IPS DF 4.7 (cell line): ENCODE data around the gene CCDC30.
"Not testable (repeated sequence)": the region's sequence is repeated elsewhere in the genome, so short reads cannot be mapped to it uniquely, and the experiment has no call there.

Experiments
- DNase-seq: peaks from one replicate; pipeline ENCODE4 v3.0.0-alpha.2; 2013; ENCODE audit warnings: low spot score; ENCODE audit errors: extremely low read depth

Gene CCDC30

DNA sequence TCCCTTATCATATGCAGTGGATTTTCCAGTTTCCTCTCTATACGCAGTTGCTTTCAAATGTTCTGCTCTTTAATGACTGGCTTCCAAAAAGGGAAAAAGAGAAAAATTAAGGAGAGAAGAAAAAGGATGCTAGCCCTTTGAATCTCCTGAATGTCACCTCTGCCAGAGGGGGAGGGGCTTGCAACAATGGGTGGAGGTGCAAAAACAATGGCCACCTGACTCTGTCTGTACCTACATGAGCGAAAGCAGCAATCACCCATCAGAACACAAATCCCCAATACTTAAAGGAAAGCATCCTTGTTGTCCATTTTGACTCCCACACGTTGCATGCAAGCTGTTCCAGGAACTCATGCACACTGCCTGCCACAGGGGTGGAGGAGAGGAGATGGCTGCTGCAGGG is 61.2 kb downstream of the CCDC30 start:
- no peak for DNase-seq

DNA sequence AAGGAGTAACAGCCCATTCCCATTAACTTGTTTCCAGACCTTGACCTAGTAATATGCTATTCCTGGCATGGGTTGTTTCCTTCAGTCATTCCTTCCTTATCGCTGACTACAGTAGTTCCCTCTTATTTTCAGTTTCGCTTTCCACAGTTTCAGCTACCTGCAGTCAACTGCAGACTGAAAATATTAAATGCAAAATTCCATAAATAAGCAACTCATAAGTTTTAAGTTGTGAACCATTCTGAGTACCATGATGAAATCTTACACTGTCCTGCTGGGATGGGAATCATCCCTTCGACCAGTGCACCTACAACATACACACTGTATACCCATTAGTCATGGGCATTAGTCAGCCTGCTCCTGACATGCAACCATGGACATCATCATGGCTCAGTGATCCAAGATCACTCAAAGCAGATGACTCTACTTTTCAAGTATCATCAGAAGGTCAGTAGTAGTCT is 66.7 kb downstream of the CCDC30 start:
- DNase-seq = no peak

DNA sequence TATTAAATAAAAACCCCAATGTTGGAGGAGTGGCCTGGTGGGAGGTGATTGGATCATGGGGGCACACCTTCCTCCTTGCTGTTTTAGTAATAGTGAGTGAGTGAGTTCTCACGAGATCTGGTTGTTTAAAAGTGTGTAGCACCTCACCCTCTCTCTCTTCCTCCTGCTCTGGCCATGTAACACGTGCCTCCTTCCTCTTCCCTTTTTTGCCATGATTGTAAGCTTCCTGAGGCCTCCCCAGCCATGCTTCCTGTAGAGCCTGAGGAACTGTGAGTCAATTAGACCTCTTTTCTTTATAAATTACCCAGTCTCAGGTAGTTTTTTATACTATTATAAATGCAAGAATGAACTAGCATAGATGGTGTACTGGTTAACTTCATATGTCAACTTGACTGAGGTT is 68.0 kb downstream of the CCDC30 start:
- DNase-seq = no peak

DNA sequence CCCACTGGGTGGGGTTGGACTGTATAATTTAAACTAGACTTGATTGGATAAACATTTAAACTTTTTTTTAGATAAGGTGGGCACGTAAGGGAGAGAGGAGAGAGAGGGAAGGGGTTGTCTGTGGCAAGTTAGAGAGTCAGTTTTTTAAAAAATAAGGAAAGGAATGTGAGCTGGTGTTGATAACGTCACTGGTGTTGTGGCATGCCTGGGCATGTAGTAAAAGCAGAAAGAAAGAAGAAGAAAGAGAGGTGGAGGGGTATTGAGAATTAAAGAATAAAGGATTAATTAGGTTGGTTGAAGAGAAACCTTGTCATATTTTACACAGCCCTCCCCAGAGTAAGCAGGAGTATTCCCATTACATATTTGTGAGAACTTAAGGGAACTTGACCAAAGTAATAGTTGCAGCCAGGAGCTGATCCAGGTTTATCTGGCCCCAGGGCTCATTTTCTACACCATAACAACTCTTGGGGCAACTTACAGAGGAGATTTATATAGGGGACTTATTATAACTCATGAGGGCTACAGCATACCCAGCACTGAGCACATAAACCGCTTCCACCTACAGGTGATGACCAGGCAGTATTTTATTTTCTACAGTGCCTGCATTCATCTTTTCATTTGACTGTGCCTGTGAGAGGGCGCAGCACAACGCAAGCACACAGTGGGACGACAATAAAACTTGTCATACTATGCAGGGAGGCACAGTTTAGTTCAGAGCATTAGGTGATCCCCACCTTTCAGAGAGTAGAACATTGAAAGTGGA is 70.2 kb downstream of the CCDC30 start:
- no peak for DNase-seq

DNA sequence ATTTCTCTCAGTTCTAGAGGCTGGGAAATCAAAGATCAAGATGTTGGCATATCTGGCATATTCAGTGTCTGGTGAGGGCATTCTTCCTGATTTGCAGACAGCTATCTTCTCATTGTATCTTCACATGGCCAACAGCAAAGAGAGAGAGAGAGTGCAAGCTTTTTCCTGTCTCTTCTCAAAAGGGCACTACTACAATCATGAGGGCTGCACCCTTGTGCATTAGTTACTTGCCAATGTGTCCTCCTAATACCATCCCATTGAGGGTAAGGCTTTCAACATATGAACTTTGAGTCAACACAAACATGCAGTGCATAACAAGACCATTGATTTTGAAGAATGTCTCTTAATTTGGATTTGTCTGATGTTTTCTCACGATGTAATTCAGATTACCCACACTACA is 78.0 kb downstream of the CCDC30 start:
- DNase-seq = no peak

DNA sequence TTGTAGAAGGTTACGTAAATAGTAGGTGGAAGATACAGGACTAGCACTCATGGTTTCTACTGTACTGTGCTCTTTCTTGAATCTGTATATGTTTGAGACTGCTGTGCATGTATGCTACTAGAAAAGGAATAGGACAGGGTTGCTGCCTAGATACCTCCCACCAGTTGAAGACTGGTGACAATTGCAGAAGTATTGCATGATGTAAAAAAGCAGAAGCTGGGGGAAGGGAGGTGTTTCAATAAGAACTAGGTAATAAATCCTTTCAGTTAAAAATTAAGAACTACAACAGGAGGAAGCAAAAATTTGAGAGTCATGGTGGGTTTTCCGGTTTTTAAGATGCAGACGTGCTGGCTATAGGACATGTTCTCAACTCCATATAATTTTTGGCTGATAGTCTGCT is 88.1 kb downstream of the CCDC30 start:
- DNase-seq = no peak

DNA sequence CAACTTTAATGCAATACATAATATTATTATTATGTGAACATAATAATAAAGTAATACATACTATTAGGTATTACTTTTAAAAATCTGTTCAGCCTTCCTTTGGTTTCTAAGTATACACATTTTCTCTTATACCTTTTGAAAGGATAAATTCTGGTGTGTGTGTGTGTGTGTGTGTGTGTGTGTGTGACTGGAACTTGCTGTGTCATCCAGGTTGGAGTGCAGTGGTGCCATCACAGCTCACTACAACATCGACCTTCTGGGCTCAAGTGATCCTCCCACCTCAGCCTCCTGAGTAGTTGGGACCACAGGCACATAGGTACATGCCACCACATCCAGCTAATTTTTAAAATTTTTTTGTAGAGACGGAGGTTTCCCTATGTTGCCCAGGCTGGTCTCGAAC is 88.5 kb downstream of the CCDC30 start:
- no peak for DNase-seq

DNA sequence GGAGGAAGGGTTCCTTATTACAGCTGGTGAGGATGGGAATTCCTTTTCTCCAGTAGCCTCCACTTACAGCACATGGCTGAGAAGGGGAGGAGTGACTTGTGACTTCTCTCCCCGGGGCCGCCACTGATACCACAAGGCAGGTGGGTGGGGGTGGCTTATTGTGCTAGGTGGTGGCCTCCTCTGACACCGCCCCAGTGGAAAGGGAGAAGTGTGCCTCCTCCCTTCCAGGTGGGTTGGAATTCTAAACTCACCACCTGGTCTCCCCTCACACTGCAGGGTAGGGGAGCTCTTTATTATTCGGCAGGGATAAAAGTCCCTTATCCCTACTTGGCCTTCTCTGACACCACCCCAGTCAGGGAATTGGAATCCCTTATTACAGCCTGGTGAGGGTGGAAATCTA is 89.5 kb downstream of the CCDC30 start:
- no peak for DNase-seq

DNA sequence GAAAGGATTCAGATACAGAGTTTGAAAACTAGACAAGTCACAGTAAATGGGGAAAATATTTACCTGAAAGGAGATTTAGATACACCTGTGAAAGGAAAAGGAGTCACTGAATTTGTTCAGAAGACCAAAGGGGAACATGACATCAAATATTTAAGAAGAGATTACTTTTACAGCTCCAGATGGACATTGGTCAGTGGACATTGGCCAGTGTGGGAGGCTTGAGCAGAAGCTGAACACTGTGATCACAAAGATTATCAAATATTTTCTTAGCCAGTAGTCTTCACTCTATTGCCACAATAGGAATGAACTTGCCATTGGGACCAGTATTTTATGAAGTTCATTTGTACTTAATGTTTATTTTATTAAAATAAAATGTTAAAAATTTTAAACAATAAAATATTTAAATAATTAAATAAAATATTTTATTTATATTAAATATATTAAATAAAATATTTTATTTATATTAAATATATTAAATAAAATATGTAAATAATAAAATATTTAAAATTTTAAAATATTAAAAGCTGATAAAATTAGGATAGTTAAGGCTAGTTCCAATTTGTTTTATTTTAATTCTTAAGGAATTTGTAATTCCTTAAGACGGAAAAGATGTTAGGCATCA is 94.3 kb downstream of the CCDC30 start:
- DNase-seq = no peak

DNA sequence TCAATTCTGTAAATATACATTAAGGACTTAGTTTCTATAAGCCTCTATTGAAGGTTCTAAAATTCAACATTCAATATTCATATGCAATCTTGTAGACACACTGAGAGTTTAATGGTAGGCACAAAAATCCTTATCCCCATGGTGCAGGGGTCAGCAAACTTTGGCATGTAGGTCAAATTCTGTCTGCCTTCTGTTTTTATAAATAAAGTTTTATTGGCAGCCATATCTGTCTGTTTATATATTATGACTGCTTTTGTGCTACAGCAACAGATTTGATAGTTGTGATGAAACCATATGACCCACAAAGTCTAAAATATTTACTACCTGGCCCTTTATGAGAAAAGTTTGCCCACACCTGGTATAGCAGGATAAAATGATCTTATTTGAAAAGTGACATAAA is 104.0 kb downstream of the CCDC30 start:
- DNase-seq = no peak

DNA sequence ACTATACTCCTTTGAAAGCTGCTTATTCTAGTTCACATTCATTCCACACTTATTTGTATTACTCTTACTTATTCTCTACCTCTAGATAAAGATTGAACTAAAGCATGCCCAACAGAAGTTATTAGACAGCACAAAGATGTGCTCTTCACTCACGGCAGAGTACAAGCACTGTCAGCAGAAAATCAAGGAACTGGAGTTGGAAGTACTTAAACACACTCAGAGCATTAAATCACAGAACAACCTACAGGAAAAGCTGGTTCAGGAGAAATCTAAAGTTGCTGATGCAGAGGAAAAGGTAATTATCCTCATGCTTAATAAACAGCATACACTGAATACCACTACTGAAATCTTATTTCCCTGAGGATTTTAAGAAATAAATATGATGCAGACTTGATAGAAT is 113.8 kb downstream of the CCDC30 start:
- no peak for DNase-seq

DNA sequence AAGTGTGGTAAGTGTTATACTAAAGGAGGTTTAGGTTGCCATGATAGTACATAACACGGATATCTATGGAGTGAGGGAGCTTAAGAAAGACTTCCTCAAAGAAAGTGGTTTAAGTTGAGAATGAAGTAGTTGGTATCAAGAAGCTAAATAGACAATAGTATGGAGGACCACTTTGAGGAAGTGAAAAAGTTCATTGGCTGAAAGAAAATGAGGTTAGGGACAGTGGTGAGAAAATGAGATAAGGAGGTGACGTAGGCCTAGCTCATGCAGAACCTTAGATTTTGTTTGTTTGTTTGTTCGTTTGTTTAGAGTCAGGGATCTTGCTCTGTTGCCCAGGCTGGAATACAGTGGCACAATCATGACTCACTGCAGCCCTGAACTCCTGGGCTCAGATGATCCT is 122.9 kb downstream of the CCDC30 start:
- no peak for DNase-seq

DNA sequence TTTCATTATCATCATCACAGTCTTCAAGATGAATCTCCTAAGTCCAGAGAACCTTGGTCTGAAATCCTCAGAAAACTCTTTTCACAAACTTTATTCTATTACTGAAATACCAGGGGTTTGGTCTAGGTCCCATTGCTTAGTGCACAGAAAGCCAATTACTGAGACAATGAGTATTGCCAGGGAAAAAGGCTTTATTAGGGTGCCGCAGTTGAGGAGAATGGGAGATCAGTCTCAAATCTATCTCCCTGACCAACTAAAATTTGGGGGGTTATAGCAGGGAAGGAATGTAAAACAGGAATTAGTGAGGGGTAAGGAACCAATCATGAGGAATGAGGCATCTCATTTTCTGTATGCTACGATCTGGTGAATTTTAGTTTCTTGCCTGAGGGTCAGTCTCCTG is 124.7 kb downstream of the CCDC30 start:
- no peak for DNase-seq

DNA sequence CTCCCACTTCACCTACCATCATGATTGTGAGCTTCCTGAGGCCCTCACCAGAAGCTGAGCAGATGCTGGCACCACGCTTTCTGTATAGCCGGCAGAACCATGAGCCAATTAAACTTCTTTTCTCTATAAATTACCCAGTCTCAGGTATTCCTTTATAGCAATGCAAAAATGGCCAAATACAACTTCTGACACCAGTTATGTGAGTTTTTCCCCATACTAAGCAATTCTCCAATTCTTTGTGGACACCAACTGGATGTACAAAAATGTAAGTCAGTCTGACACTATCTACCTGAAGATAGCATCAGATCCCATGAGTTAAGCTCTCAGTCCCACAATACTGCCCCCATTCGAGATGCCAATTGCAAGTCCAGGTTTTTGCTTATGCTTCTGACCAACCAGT is 129.7 kb downstream of the CCDC30 start:
- no peak for DNase-seq

DNA sequence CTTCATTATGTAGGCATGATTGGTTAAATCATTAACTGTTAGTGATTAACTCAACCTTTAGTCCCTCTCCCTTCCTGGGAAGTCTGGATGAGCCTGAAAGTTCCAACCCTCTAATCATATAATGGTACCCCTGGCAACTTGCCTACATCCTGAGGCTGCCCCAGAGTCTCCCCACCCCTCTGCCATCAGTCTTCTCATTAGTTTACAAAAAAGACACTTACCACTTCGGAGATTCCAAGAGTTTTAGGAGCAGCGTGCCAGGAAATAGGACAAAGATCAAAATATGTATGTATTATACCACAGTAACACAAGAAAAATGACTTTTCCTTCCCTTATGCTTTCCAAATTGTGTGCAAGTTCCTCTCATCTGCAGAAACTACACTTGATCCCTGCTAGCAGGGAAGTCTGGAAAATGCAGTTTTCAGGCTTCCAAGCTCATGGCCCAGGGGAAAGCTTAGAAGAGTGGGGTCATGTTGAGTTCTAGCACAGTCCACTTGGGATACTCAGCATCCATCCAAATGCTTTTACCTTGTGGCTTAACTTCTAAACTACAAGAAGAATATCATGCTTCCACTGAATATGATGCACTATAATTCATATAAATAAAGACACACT is 130.5 kb downstream of the CCDC30 start:
- no peak for DNase-seq

DNA sequence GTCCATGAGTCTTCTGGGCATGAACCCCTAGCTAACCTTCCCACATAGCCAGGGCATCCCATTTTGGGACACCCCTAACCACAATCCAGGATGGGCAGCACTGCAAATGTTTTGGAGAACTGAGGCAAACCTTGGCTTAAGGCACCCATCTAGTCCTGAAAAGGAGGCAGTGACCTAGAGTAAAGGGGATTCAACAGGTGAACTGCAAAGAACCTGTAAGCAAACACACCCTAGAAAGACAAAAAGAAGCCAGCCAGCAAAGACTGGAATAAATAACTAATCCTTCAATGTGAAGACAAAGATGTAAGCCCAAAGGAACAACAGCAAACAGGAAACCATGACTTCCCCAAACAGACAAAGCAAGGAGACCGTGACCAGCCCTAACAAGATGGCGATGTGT is 138.4 kb downstream of the CCDC30 start:
- no peak for DNase-seq

DNA sequence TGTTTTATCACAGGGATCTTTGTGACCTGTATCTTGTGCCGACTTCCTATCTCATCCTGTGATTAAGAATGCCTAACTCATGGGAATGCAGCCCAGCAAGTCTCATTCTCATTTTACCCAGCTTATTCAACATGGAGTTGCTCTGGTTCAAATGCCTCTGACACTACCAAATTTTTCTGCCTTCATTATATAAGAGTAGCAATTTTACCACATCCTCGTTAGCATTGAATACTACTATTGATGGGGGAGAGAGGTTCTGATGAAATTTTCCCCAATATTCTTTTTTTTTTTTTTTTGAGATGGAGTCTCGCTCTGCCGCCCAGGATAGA is 150.7 kb downstream of the CCDC30 start:
- no peak for DNase-seq

DNA sequence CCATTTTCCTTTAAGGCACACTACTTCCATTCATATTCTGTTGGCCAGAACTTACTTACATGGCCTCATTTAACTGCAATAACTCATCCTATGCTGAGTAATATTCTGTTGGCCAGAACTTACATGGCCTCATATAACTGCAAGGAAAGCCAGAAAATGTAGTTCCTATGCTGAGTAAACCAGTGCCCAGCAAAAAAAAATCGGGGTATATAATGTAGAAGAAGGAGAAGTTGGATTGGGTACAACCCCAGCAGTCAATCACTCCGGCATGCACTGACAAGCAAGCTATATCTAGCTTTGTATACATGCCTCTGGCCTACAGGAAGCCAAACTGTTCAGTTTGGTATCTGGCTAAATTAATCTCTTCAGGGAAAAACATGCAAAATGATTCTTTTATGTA is 155.8 kb downstream of the CCDC30 start:
- no peak for DNase-seq

DNA sequence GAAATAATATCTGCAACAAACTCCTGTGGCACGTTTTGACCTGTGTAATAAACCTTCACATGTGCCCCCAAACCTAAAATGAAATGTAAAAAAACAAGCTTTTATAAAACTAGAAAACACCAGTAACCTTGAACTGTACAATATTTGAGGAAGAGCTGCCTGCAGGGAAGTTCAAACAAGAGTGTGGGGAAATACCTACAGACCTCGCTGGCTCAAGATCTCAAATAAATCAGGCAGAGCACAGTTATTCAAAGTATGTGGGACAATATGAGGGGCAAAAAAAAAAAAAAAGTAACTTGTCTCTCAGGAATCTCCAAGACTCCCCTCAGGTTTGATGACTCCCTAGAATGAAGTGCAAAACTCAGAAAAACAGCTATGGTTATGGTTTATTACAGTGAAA is 157.2 kb downstream of the CCDC30 start:
- DNase-seq = no peak

DNA sequence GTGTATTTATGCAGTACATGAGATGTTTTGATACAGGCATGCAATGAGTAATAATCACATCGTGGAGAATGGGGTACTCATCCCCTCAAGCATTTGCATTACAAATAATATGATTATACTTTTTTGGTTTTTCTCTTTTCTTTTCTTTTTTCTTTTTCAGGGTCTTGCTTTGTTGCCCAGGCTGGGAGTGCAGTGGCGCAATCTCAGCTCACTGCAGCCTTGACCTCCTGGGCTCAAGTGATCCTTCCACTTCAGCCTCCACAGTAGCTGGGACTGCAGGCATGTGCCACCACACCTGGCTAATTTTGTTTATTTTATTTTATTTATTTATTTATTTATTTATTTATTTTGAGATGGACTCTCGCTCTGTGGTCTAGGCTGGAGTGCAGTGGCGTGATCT is 158.1 kb downstream of the CCDC30 start:
- not testable (repeated sequence) for DNase-seq

DNA sequence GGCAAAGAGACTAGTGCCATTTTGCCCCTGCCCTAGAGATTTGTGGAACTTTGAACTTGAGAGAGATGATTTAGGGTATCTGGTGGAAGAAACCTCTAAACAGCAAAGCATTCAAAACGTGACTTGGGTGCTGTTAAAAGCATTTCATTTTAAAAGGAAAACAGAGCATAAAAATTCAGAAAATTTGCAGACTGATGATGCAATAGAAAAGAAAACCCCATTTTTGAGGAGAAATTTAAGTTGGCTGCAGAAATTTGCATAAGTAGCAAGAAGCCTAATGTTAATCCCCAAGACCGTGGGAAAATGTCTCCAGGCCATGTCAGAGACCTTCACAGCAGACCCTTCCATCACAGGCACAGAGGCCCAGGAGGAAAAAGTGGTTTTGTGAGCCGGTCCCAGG is 164.1 kb downstream of the CCDC30 start:
- DNase-seq = not testable (repeated sequence)

DNA sequence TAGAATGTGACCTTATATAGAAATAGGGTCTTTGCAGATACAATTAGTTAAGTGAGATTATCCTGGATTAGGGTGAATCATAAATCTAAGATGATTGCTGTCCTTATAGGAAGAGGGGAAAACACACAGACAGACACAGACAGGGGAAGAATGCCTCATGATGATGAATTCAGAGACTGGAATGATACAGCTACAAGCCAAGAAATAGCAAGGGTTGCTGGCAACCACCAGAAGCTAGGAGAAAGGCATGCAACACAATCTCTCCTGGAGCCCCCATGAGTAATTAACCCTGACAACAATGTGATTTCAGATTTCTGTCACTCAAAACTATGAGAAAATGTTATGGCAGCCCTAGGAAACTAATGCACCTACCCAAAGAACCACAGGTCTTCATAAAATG is 176.0 kb downstream of the CCDC30 start:
- DNase-seq = no peak

DNA sequence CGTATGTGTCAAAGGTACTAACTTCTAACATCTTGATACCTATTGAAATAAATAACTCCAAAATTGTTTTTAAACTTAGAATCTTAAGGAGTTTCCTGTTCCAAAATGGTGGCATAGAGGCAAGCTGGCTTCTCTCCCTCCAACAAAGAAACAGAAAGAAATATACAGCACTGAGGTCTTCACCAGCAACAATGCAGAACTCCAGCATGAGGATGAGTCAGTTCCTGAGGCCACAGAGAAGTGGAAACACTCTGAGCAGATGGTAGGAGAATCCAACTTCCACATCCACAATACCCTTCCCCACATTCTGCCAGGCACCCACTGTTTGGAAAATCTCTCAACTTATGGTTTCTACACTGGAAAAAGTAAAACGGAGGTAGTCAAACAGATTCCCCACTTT is 183.0 kb downstream of the CCDC30 start:
- DNase-seq = no peak
